Measurements from ENCODE around the gene SHANK3.

Gene SHANK3

DNA sequence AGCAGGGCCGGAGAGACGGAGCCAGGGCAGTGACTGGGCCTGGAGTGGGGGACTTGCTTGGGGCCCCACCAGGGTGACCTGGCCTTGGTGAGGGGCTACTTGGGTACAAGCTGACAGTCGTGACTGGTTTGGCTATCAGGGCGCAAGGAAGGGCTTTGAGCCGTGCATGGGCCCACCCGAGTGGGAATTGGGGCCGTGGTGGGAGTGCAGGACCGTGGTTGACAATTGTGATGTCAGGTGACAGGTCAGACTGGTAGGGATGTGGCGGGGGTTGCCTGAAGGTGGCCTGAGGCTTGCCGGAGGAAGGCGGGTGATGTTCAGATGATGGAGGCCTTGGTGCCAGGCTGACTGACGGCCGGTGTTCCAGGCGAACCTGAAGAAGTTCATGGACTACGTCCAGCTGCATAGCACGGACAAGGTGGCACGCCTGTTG is 5.6 kb downstream of the SHANK3 start:
- no peak for DNase-seq (ENCODE audit: low spot score)

DNA sequence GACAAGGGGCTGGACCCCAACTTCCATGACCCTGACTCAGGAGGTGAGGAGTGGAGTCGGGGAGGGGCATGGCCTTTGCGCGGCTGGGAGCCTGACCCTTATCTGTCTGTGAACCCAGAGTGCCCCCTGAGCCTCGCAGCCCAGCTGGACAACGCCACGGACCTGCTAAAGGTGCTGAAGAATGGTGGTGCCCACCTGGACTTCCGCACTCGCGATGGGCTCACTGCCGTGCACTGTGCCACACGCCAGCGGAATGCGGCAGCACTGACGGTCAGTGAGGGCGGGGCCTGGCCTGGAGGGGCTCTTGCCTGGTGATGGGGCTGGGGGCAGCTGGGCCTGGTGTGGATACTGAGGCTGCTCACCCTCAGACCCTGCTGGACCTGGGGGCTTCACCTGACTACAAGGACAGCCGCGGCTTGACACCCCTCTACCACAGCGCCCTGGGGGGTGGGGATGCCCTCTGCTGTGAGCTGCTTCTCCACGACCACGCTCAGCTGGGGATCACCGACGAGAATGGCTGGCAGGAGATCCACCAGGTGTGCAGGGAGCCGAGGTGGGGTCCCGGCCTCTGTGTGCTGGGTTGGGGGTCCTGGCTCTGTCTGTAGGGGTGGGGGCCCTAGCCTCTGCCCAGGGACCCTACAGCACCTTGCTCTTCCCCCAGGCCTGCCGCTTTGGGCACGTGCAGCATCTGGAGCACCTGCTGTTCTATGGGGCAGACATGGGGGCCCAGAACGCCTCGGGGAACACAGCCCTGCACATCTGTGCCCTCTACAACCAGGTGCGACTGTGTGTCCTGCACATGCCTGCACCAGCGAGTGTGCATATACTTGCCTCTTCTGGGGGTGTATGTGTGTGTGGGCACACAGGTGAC is 6.3 kb downstream of the SHANK3 start:
- no peak for DNase-seq (ENCODE audit: low spot score)

DNA sequence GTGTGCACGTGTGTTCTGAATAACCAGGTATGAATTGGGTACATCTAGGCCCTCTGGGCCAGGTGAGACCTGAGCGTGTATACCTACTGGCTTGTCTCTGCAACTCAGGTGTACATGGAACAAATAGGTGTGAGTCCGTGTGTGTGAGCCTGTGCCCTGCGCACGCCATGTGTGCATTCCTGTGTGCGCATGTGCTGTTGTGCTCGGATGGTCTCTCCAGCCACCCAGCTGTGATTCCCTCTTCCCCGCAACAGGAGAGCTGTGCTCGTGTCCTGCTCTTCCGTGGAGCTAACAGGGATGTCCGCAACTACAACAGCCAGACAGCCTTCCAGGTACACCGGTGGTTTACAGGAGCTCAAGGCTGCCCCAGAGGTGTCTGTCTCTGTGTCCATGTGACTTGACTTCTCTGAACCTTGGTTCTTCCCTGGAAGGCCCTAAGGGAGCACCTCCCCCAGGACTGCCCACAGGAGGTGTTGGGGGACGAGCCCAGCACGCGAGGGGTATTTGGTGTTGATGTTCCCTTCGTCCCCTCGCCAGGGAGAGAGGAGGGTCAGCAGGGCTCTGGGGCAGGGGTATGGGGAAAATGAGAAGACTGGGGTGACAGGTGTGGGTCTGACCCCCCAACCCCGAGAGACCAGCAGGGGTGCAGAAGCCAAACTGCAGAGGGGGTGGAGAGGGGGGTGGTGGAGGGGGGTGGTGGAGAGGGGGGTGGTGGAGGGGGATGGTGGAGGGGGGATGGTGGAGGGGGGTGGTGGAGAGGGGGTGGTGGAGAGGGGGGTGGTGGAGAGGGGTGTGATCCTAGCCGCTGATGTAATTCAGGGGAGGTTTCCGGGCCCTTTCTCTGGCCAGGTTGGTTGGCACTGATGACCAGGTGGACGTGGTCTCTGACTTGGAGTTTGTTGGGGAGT is 10.7 kb downstream of the SHANK3 start:
- no peak for DNase-seq (ENCODE audit: low spot score)

DNA sequence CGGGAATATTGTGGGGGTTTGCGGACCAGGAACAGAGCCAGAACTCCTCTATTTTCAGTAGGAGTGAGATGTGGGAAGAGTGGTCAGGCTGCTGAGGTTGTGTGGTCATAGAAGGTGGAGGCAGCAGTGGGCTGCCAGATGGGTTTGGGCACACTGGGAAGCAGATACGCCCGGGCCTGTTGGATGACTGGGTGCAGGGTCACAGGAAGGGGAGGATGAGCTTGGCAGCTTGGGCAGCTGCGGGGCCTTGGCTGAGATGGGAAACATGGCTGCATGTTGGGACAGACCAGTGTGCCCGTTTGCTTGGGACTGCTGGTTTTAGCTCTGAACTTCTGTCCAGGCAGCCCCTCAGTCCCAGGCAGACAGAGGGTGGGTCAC is 11.4 kb downstream of the SHANK3 start:
- DNase-seq (ENCODE audit: low spot score) = no peak

DNA sequence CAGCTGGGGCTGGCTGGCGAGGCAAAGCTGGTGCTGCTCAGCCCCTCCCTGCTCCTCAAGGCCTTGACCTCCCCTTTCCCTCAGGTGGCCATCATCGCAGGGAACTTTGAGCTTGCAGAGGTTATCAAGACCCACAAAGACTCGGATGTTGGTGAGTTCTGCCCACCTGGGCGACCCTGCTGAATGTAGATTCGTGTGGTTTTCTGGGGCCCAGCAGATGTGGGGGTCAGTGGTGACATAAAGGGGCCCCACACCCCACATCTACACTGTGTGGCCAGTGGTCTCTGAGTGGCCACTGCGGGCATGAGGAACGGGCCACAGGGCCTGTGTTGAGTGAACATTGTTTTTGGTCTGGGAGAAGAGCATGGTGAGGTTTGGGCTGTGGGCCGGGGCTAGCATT is 11.9 kb downstream of the SHANK3 start:
- DNase-seq (ENCODE audit: low spot score) = no peak

DNA sequence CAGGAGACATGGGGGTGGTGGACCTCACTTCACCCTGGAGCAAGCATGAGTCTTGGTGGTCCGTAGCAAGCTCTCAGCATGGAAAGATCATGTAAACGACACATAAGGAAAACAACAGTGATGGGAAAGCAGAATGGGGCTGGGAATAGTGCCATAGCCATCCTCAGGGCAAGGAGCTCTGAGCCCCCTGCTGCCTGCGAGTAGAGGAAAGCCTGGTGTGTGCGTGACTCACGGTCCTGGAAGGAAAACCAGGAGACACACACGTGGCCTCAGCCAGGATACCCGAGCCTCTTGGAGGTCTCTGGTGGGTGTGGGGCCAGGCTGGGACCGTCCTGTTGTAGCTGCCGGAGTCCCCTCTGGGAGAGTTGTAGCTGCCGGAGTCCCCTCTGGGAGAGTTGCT is 12.4 kb downstream of the SHANK3 start:
- no peak for DNase-seq (ENCODE audit: low spot score)

DNA sequence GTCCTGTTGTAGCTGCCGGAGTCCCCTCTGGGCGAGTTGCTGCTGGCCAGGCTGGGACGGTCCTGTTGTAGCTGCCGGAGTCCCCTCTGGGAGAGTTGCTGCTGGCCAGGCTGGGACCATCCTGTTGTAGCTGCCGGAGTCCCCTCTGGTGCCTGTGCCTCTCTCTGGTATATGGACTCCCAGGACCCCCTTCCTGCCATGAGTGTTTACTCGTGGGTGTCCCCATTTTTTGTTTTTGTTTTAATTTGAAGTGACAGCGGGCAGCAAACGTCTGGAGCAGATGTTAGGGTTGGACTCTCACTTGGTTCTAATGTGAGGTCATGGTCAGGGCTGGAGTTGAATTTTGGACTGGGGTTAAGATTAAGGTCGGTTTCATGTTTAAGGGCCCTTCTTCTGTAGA is 14.2 kb downstream of the SHANK3 start:
- no peak for DNase-seq (ENCODE audit: low spot score)

DNA sequence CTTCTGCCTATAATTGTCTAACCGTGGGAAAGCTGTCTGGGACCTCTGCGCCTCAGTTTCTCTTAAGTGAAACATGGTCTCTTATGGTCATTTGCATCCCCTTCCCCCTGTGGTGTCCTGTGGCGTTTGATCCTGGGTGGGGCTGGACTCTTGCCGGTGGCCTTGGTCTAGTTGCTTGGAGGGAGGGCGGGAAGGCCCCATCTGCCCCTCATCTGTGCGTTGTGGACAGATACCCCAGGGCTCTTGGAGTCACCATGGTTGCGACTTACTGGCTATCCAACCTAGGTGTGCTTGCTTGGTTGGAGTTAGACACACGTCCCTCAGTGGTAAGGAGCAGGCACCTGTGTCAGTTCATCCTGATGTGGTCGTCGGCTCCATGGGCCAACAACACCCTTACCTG is 15.2 kb downstream of the SHANK3 start:
- no peak for DNase-seq (ENCODE audit: low spot score)

DNA sequence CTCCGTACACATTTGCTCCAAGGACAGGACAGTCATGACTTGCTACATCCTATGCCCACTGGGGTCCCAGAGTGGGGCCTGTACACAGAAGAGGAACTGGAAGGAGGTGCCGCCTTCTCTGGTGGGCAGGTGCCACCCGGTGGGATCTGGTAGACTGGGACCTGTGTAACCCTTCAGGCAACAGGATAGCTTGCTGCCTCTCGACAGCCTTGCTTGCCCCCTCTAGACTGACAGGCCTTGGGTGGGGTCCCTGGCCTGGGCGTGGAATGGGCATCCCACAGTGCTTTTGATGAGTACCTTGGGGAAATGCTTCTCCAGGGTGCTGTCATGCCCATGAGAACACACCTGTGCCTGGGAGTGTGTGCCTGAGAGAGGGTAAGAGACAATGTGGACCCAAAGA is 15.8 kb downstream of the SHANK3 start:
- no peak for DNase-seq (ENCODE audit: low spot score)

DNA sequence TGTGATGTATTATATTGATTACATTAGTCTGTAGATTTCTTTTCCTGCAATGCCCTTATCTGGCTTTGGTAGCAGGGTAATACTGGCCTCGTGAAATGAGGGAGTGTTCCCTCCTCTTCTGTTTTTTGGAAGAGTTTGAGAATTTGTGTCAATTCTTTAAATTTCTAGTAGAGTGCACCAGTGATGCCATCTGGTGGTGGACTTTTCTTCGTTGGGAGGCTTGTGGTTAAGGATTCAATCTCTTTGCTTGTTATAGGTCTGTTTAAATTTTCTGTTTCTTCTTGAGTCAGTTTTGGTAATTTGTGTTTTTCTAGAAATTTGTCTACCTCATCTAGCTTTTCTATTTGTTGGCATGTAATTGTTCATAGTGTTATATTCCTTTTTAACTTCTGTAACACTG is 18.9 kb downstream of the SHANK3 start:
- peak; percentile 37 for DNase-seq (ENCODE audit: low spot score)

DNA sequence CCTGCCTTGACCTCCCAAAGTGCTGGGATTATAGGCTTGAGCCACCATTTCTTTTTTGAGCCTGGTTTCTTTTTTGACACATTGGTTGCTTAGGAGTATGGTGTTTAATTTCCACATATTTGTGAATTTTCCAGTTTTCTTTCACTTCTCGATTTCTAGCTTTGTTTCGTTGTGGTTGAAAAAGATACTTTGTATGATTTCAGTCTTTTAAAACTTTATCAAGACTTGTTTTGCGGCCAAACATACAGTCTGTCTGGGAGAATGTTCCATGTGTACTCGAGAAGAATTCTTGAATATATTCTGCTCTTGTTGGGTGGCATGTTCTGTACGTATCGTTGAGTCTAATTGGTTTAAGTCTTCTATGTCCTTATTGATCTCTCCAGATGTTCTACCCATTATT is 20.8 kb downstream of the SHANK3 start:
- DNase-seq (ENCODE audit: low spot score) = no peak

DNA sequence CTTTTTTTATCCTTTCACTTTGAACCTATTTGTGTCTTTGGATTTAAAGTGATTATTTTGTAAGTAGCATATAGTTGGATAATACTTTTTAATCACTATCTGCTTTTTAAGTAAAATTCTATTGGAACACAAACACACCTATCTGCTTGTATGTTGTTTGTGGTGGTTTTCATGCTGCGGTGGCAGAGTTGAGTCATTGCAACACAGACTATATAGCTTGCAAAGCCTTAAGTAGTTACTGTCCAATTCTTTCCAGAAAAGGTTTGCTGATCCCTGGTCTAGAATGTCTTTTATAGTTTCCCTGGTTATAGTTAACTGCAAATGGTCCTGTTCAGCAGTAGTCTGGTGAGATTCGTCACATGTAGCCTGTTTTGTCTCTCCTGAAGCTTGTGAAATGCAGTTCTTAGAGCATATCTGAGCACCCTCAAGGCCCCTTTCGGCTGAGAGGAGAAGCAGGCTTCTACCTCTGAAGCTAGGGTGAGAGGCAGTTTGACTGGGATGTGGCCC is 21.5 kb downstream of the SHANK3 start:
- DNase-seq (ENCODE audit: low spot score) = no peak

DNA sequence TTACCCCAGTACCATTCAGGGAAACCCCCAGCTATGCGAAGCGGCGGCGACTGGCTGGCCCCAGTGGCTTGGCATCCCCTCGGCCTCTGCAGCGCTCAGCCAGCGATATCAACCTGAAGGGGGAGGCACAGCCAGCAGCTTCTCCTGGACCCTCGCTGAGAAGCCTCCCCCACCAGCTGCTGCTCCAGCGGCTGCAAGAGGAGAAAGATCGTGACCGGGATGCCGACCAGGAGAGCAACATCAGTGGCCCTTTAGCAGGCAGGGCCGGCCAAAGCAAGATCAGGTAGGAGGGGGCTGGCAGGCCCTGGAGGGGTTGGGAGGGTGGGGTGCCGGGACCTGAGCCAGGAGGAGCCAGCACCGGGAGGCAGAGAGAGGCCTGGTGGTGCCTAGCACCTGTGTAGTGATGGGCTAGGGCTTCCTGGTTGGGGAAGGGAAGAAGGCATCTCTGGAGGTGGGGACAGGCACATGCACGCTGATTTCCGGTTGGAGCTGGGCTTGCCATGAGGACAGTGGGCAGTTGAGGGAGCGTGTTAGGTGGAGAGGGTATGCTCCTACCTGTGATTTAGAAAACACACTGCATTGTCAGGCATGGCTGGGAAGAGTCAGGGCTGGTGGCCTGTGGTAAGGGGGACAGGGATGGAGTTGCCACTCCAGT is 22.3 kb downstream of the SHANK3 start:
- DNase-seq (ENCODE audit: low spot score) = no peak

DNA sequence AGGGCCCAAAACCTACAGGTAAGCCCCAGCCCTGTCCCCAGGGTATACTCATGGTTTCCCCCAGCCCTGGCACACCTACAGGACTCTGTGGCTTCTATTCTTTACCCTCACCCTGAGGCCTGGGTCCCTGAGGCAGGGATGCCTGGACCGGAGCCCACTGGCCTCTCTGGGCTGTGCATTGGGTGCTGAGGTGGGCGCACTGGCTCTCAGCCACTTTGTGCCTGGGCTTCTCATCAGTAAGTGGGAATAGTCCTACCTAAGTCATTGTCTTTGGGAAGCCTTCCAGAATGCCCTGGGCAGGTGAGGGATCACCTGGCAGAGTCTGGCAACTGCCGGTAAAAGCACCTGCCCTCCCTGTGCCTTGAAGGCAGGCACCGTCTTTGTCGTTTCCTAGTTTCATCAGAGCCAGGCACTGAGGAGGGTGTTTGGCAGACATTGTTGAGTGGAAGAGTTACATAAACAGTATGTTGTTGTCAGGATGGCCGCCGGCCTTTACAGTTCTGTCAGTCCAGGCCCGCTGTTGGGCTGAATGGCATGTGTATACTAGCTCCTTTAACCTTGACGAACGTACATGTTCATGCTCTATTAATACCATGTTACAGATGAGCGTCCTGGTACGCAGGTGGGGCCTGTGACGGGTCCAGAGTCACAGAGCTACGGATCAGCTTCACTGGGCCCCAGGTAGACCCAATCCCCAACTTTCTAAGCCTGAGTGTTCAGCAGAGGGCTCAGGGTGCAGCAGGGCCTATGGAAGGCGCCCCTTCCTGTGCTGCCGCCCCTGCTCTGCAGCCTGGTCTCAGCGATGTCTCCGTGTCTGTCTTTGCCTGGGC is 23.0 kb downstream of the SHANK3 start:
- DNase-seq (ENCODE audit: low spot score) = no peak

DNA sequence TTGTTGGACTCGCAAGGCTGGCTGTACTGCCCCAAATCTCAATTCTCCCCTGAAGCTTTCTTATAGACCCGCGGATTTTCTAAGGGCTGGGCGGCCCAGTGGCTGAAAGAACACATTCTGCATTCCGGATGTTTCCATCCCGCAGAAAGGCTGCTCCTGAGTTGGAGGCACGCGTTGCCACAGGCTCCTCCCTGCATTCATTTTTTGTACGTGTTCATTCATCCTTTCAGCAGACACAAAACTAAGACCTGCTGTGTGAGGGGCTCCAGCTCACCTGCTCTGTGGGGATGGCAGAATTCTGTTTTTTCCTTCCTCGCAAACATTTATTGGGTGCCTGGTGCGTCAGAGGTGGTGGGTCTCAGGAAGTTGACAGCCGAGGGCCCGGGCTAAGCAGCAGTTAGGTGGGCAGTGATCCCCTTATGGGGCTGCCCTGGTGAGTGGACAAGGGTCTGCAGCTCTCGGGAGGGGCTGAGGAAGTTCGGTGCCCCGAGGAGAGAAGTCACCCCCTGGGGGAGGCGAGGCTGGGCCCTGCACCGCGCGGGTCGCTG is 23.7 kb downstream of the SHANK3 start:
- DNase-seq (ENCODE audit: low spot score) = no peak

DNA sequence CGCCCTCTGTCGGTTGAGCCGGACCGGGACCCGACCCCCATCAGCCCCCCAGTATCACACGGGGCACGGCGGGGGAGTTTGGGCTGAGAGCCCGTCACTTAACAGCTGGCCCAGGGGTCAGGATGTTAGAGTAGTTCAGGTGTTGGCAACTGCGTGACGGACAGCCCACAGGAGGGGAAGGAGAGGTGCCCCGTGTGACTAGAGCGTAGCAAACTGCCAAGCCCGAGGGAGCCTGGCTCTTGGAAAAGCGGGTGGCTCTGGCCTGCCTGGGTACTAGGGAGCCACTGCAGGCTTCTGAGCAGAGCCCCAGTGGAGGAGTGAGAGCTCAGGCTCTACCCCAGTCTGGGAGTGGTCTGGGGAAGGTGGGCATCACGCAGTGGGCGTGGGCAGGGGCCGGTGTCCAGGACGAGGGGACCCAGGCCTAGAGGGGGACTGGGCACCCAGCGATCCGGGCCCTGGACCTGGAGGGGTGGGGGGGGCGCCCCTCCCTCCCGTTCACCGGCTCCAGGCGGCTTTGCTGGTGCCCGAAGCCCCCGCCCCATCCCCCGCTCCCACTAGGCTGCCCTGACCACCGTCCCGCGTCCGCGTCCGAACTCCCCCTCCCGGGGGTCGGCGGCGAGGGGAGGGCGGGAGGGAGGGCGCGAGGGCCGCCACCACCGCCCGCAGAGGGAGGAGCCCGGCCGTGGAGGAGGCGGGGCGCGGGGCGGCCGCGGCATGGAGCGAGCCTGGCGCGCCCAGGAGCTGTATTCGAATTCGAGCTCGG is 24.4 kb downstream of the SHANK3 start:
- no peak for DNase-seq (ENCODE audit: low spot score)

DNA sequence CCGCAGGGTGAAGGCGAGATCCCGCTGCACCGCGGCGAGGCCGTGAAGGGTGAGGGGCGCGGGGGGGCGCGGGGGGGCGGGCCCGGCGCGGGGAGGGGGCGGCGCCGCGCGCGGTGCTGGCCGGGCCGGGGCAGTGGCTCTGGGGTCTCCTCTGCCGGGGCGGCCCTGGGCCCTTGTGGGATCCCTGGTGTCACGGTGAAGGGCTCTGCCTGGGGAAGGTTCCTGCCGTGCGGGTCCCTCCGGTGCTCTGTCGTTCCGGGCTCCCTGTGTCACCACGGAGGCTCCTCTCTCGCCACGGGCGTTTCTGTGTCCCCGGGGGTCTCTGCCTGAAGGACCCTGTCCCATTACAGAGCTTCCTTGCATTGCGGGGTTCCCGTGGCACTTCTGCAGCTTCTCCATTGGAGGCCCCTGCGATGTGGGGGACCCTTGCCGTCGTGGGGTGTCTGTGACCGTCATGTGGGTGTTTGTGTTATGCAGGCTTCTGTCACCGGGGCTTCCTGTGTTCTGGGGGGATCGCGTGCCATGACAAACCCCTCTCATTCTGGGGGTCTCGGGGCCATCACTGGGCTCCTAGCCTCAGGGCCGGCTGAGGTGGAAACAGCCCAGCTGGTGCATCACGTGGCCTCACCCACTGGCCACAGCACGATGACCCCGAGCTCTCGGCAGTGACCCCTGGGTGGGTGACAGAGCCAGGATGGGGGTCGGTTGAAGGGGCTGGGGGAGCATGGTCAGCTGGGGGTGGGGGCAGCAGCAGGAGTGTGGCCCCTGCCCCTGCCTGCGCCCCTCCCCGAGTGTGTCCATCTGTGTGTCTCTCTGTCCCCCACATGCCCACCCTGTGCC is 25.3 kb downstream of the SHANK3 start:
- DNase-seq (ENCODE audit: low spot score) = no peak

DNA sequence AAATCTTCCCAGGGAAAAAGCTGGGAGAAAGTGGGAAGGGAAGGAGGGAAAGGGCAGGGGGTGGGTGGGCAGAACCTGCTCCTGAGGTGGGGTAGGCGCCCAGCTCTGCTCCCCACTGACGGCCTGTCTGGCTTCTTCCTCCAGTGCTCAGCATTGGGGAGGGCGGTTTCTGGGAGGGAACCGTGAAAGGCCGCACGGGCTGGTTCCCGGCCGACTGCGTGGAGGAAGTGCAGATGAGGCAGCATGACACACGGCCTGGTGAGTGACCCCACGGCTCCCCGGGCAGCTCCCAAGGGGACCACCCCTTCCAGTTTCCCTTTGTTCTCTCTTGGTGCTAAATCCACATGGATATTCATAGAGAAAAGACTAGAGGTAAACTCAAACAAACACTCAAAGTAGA is 25.9 kb downstream of the SHANK3 start:
- DNase-seq (ENCODE audit: low spot score) = no peak

DNA sequence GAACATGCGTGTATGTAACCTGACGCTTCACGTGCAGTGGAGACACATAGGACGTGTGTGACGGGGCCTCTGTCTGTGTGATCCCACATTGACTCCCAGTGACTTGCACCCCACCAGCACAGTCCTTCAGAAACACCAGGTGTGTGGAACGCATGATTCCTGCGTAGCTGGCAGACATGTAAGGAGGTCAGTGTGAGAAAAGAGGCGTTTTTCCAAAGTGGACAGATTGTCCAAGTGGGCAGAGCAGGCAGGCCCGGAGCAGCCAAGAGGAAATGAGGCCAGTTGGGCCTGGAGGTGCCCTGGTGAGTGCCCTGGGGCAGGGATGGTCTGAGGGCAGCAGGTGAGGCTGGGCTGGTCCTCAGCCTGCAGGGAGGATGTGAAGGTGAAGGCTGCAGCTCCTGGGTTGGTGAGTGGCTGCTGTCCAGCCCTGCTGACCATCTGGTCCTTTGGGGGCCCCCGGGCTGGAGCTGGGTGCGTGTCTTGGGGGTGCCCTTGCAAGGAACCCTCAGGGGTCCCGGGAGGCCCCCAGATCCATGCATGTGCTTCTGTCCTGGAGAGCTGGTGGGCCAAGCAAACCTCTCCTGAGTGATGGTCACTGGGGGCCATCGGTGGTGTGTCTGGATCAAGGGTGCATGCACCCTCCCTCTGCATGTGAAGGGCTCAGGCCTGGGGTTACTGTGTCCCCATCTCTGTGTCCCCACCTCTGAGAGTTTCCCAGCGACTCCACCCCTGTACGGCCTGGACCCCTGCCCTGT is 26.6 kb downstream of the SHANK3 start:
- no peak for DNase-seq (ENCODE audit: low spot score)

All from CD4-positive, alpha-beta T cell treated with Interleukin-15 for 4 hours (primary cell).